Measurements from ENCODE around the gene NCOA3. TPM values are rescaled to one million over a fixed set of nuclear protein-coding genes. Genes with fewer than 3 reads are reported as not detected.

The NCOA3 gene
- total and polyA plus RNA-seq, 2 donors (not counting 1 experiment from before 2014, with no cell fraction given): 22.3 to 23.1 TPM

DNA sequence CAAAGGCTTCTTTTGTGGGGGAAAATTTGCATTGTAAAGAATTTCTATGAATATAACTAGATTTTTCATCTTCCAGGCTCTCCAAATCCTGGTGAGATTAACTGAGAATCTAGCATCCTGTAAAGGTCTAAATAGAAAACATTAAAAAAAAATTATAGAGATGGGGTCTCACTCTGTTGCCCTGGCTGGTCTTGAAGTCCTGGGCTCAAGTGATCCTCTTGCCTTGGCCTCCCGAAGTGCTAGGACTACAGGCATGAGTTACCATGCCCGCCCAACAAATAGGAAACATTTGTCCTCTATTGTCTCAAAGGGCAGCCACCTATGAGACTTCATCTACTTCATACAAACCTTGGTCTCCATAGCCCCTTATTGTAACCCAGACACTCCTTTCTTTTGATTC lies 25.2 kb upstream of the NCOA3 start:
- no peaks in the 10 kb centered on the region for H4K20me1 ChIP-seq (ENCODE audit: control insufficient read depth, extremely low read depth, insufficient read depth, low read length)
- H3K27me3 ChIP-seq (ENCODE audit: control insufficient read depth, insufficient read depth, low read length): no peaks in the 10 kb centered on the region
- TF ChIP-seq, protein P1, sequence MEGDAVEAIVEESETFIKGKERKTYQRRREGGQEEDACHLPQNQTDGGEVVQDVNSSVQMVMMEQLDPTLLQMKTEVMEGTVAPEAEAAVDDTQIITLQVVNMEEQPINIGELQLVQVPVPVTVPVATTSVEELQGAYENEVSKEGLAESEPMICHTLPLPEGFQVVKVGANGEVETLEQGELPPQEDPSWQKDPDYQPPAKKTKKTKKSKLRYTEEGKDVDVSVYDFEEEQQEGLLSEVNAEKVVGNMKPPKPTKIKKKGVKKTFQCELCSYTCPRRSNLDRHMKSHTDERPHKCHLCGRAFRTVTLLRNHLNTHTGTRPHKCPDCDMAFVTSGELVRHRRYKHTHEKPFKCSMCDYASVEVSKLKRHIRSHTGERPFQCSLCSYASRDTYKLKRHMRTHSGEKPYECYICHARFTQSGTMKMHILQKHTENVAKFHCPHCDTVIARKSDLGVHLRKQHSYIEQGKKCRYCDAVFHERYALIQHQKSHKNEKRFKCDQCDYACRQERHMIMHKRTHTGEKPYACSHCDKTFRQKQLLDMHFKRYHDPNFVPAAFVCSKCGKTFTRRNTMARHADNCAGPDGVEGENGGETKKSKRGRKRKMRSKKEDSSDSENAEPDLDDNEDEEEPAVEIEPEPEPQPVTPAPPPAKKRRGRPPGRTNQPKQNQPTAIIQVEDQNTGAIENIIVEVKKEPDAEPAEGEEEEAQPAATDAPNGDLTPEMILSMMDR (conservative IDR thresholded peaks at IDR 0.05 in 1 of 2, IDR thresholded peaks at IDR 0.05 in 1 of 2; ENCODE audit: low read depth in 1 of 2, low read length in 2 of 2): no peak
- no peak for TF ChIP-seq EZH2 (IDR thresholded peaks at IDR 0.05; ENCODE audit: low read length, missing control alignments)
- H3K27ac ChIP-seq (ENCODE audit: insufficient read depth, low read length): no peak overlapping the region
- H2AFZ ChIP-seq (ENCODE audit: low read length): no peak overlapping the region
- no peaks in the 10 kb centered on the region for H3K4me1 ChIP-seq (ENCODE audit: control insufficient read depth, extremely low read depth, insufficient read depth, low read length)
- no peak for DNase-seq (ENCODE audit: low read depth in 2 of 2)
- H3K9me3 ChIP-seq (ENCODE audit: control insufficient read depth, insufficient read depth, low read depth, low read length): no peaks in the 10 kb centered on the region
- no peak overlapping the region for H3K4me3 ChIP-seq (replicated peaks in 1 of 4; ENCODE audit: control extremely low read depth in 1 of 4, insufficient read depth in 1 of 4, low read depth in 3 of 4, low read length in 4 of 4)
- H3K79me2 ChIP-seq (ENCODE audit: control insufficient read depth, insufficient read depth, low read length): no peaks in the 10 kb centered on the region
- no peaks in the 10 kb centered on the region for H3K36me3 ChIP-seq (ENCODE audit: control insufficient read depth, insufficient read depth, low read length)
- H3K4me2 ChIP-seq (ENCODE audit: extremely low read depth, insufficient read depth, low read length): no peak overlapping the region
- no peak overlapping the region for H3K9ac ChIP-seq (ENCODE audit: insufficient read depth, low read length)

DNA sequence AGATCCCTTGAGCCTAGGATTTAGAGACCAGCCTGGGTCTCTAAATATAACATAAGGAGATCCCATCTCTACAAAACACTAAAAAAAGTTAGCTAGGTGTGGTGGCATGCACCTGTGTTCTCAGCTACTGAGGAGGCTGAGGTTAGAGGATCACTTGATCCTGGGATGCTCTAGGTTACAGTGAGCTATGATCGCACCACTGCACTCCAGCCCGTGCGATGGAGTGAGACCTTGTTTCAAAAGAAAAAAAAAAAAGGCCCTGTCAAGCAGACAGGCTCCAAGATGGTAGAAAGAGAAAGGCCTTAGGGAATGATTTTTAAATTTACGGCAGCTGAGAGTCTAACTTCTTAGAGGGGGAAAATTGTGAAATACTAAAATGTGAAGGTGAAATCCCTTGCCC lies 22.6 kb upstream of the NCOA3 start:
- no peak overlapping the region for H3K4me2 ChIP-seq (ENCODE audit: extremely low read depth, insufficient read depth, low read length)
- H4K20me1 ChIP-seq (ENCODE audit: control insufficient read depth, extremely low read depth, insufficient read depth, low read length): no peaks in the 10 kb centered on the region
- DNase-seq (ENCODE audit: low read depth in 2 of 2): no peak
- no peaks in the 10 kb centered on the region for H3K36me3 ChIP-seq (ENCODE audit: control insufficient read depth, insufficient read depth, low read length)
- H3K4me3 ChIP-seq (replicated peaks in 1 of 4; ENCODE audit: control extremely low read depth in 1 of 4, insufficient read depth in 1 of 4, low read depth in 3 of 4, low read length in 4 of 4): no peak overlapping the region
- H3K27me3 ChIP-seq (ENCODE audit: control insufficient read depth, insufficient read depth, low read length): no peaks in the 10 kb centered on the region
- no peaks in the 10 kb centered on the region for H3K79me2 ChIP-seq (ENCODE audit: control insufficient read depth, insufficient read depth, low read length)
- no peak overlapping the region for H3K27ac ChIP-seq (ENCODE audit: insufficient read depth, low read length)
- no peak overlapping the region for H3K9ac ChIP-seq (ENCODE audit: insufficient read depth, low read length)
- no peaks in the 10 kb centered on the region for H3K4me1 ChIP-seq (ENCODE audit: control insufficient read depth, extremely low read depth, insufficient read depth, low read length)
- H2AFZ ChIP-seq (ENCODE audit: low read length): no peak overlapping the region
- TF ChIP-seq, protein P1 (conservative IDR thresholded peaks at IDR 0.05 in 1 of 2, IDR thresholded peaks at IDR 0.05 in 1 of 2; ENCODE audit: low read depth in 1 of 2, low read length in 2 of 2): no peak
- TF ChIP-seq EZH2 (IDR thresholded peaks at IDR 0.05; ENCODE audit: low read length, missing control alignments): no peak
- H3K9me3 ChIP-seq (ENCODE audit: control insufficient read depth, insufficient read depth, low read depth, low read length): no peaks in the 10 kb centered on the region

DNA sequence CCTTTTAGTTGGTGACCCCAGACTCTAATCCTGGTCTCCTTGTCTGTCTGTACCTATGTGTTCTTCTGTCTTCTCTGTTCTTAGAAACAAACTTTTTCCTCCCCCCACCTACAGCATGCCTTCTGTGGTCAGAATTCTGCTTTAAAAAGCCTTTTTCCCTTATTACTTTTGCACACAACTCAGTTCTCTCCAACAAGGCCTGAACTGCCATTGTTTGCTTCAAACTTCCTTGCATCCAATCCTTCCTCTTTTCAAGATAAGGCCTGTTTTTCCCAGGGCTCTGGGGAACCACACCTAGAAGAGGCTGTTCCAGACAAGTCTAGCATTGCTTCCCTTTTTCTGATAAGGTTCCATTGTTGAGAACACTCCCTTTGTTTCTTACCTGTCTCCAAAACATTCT lies 22.2 kb upstream of the NCOA3 start:
- H3K27me3 ChIP-seq (ENCODE audit: control insufficient read depth, insufficient read depth, low read length): no peaks in the 10 kb centered on the region
- H3K4me1 ChIP-seq (ENCODE audit: control insufficient read depth, extremely low read depth, insufficient read depth, low read length): no peaks in the 10 kb centered on the region
- no peak overlapping the region for H2AFZ ChIP-seq (ENCODE audit: low read length)
- H3K4me3 ChIP-seq (replicated peaks in 1 of 4; ENCODE audit: control extremely low read depth in 1 of 4, insufficient read depth in 1 of 4, low read depth in 3 of 4, low read length in 4 of 4): no peak overlapping the region
- H3K79me2 ChIP-seq (ENCODE audit: control insufficient read depth, insufficient read depth, low read length): no peaks in the 10 kb centered on the region
- no peak for DNase-seq (ENCODE audit: low read depth in 2 of 2)
- no peaks in the 10 kb centered on the region for H4K20me1 ChIP-seq (ENCODE audit: control insufficient read depth, extremely low read depth, insufficient read depth, low read length)
- H3K27ac ChIP-seq (ENCODE audit: insufficient read depth, low read length): no peak overlapping the region
- no peaks in the 10 kb centered on the region for H3K9me3 ChIP-seq (ENCODE audit: control insufficient read depth, insufficient read depth, low read depth, low read length)
- H3K4me2 ChIP-seq (ENCODE audit: extremely low read depth, insufficient read depth, low read length): no peak overlapping the region
- TF ChIP-seq, protein P1 (conservative IDR thresholded peaks at IDR 0.05 in 1 of 2, IDR thresholded peaks at IDR 0.05 in 1 of 2; ENCODE audit: low read depth in 1 of 2, low read length in 2 of 2): no peak
- no peak for TF ChIP-seq EZH2 (IDR thresholded peaks at IDR 0.05; ENCODE audit: low read length, missing control alignments)
- no peak overlapping the region for H3K9ac ChIP-seq (ENCODE audit: insufficient read depth, low read length)
- H3K36me3 ChIP-seq (ENCODE audit: control insufficient read depth, insufficient read depth, low read length): no peaks in the 10 kb centered on the region
